ENCODE data around the gene RPL41. TPM values are rescaled to one million over a fixed set of nuclear protein-coding genes. Genes with fewer than 3 reads are reported as not detected.

RPL41 gene
- total RNA-seq, 1 donor from 2014 or later: 3,814 TPM

- Mint-ChIP-seq H3K36me3 (peaks cover 22% of the 10 kb centered on the region), H3K9me3 (no peaks in the 10 kb centered on the region), H3K27ac (peak within 1 kb of the TSS; percentile 98), H3K4me3 (peak within 1 kb of the TSS; percentile 96), H3K4me1 (peaks cover 29% of the 10 kb centered on the region), H3K27me3 (ENCODE audit: low read depth) (no peaks in the 10 kb centered on the region)
- peak; percentile 91 to 94 for DNase-seq (ENCODE audit: low spot score in 2 of 2, unreplicated experiment in 2 of 2)
- no peak for TF ChIP-seq CTCF (IDR thresholded peaks at IDR 0.05; ENCODE audit: unreplicated experiment)
These were observed 12.2 kb upstream of the RPL41 start, which contains the start of gene PA2G4 for GRCh38 chr12:56104109-56104814. Gene PA2G4 (plus strand): TSS chr12:56104559. CDS start chr12:56104738, 179 bp downstream.

GRCh38 chr12:56104815-56105608 is 11.4 kb upstream of the RPL41 start:
- TF ChIP-seq CTCF (IDR thresholded peaks at IDR 0.05; ENCODE audit: unreplicated experiment): no peak
- peaks cover 29% of the 10 kb centered on the region for H3K4me1 Mint-ChIP-seq
- H3K27ac Mint-ChIP-seq: peak overlapping the region; percentile 98
- H3K9me3 Mint-ChIP-seq: no peaks in the 10 kb centered on the region
- peak overlapping the region; percentile 96 for H3K4me3 Mint-ChIP-seq
- H3K27me3 Mint-ChIP-seq (ENCODE audit: low read depth): no peaks in the 10 kb centered on the region
- H3K36me3 Mint-ChIP-seq: peaks cover 19% of the 10 kb centered on the region
- DNase-seq (ENCODE audit: low spot score in 2 of 2, unreplicated experiment in 2 of 2): peak in 1 of 2 experiments; percentile 48

GRCh38 chr12:56105609-56105902 is 10.9 kb upstream of the RPL41 start:
- no peak for TF ChIP-seq CTCF (IDR thresholded peaks at IDR 0.05; ENCODE audit: unreplicated experiment)
- H3K4me3 Mint-ChIP-seq: peak overlapping the region; percentile 96
- H3K36me3 Mint-ChIP-seq: peaks cover 22% of the 10 kb centered on the region
- no peak for DNase-seq (ENCODE audit: low spot score in 2 of 2, unreplicated experiment in 2 of 2)
- H3K9me3 Mint-ChIP-seq: no peaks in the 10 kb centered on the region
- H3K27ac Mint-ChIP-seq: peak overlapping the region; percentile 98
- peaks cover 29% of the 10 kb centered on the region for H3K4me1 Mint-ChIP-seq
- no peaks in the 10 kb centered on the region for H3K27me3 Mint-ChIP-seq (ENCODE audit: low read depth)

GRCh38 chr12:56107242-56107641 is 9.2 kb upstream of the RPL41 start:
- Mint-ChIP-seq H3K27ac (no peak overlapping the region), H3K27me3 (ENCODE audit: low read depth) (no peaks in the 10 kb centered on the region), H3K9me3 (no peaks in the 10 kb centered on the region), H3K4me1 (peaks cover 29% of the 10 kb centered on the region), H3K4me3 (no peak overlapping the region), H3K36me3 (peaks cover 28% of the 10 kb centered on the region)
- TF ChIP-seq CTCF (IDR thresholded peaks at IDR 0.05; ENCODE audit: unreplicated experiment): no peak
- no peak for DNase-seq (ENCODE audit: low spot score in 2 of 2, unreplicated experiment in 2 of 2)

- Mint-ChIP-seq H3K36me3 (peaks cover 40% of the 10 kb centered on the region), H3K27ac (no peak overlapping the region), H3K4me1 (peaks cover 15% of the 10 kb centered on the region), H3K4me3 (no peak overlapping the region), H3K9me3 (no peaks in the 10 kb centered on the region), H3K27me3 (ENCODE audit: low read depth) (no peaks in the 10 kb centered on the region)
- no peak for DNase-seq (ENCODE audit: low spot score in 2 of 2, unreplicated experiment in 2 of 2)
- no peak for TF ChIP-seq CTCF (IDR thresholded peaks at IDR 0.05; ENCODE audit: unreplicated experiment)
These were observed 5.9 kb upstream of the RPL41 start for GRCh38 chr12:56110571-56110970.

Measured in mesothelial cell of epicardium (in vitro differentiated cells).